GM21619 (cell line): ENCODE measurements around the gene HIPK3.
"Not testable (repeated sequence)": the region's sequence is repeated elsewhere in the genome, so short reads cannot be mapped to it uniquely, and the experiment has no call there.

Source experiments
- ATAC-seq: cut with Tn5 transposase; IDR thresholded peaks from one replicate; pipeline ENCODE4 v1.9.1; 2021; ENCODE audit not compliant: unreplicated experiment

The HIPK3 gene

DNA sequence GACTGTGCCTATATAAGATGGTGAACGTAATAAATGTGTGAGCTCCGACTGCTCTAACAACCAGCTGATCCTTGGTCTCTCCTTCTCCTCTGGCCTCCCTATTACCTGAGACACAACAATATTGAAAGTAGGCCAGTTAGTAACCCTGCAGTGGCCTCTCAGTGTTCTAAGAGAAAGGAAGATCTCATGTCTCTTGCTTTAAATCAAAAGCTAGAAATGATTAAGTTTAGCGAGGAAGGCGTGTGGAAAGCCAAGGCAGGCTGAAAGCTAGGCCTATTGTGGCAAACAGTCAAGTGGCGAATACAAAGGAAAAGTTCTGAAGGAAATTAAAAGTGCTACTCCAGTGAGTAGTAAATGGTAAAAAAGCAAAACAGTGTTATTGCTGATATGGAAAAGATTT, 39.5 kb downstream of the HIPK3 start:
- no peak for ATAC-seq

DNA sequence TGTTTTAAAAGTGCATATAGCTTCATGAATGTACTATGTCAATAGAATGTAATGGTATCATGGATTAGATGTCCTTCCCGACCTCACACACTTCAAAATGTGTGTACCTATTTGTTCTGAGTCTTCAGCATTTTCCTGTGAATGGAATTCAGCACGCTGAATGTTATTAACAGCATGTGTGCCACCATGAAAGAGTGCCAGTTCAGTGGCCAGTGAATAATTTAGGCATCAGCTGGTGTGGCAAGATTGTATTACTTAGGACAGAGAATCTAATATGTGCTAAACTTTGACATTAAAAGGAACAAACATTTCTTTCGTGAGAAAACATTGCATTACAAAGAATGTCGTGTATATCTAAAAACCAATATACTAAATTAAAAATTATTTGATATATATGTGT, 46.4 kb downstream of the HIPK3 start:
- no peak for ATAC-seq

DNA sequence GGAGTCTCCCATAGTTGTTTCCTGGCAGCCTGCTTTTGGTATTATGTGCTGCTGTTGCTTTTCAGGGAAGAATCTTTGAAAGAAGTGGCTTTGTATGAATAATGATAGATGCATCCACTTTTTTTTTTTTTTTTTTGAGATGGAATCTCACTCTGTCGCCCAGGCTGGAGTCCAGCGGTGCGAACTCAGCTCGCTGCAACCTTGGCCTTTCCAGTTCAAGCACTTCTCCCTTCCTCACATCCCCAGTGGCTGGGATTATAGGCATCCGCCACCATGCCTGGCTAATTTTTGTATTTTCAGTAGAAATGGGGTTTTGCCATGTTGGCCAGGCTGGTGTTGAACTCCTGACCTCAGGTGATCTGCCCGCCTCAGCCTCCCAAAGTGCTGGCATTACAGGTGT, 49.6 kb downstream of the HIPK3 start:
- not testable (repeated sequence) for ATAC-seq

DNA sequence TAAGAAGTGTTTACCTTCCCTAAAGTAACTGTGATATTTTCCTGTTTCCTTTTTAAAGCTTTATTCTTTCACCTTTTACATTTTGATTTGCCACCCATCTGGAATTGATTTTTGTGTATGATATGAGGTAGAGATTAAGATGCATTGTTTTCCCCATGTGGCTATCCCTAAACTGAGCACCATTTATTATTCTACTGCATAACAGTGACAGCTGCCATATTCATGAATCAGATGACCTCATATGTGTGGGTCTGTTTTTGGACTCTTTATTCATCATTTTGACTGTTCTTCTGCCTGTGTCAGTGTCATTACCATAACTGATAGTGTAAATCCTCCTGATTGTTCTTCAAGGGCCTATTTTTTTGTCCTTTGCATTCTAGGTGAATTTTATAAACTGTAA, 50.8 kb downstream of the HIPK3 start:
- no peak for ATAC-seq

DNA sequence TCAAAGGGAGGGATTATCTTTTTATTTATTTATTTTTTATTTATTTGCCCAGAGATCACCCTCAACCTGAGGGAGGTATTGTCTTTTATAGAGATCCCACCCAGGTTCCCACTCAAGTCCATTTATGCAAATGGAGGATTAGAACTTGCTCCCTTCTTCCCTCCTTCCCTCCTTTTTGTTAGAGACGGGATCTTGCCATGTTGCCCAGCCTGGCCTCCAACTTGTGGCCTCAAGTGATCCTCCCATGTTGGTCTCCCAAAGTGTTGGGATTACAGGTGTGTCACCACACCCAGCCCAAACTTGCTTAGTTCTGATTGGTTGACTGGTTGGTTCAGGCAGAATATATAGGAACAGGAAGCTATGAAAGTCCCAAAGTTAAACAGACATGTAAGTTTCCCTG, 51.9 kb downstream of the HIPK3 start:
- ATAC-seq, result no peak

DNA sequence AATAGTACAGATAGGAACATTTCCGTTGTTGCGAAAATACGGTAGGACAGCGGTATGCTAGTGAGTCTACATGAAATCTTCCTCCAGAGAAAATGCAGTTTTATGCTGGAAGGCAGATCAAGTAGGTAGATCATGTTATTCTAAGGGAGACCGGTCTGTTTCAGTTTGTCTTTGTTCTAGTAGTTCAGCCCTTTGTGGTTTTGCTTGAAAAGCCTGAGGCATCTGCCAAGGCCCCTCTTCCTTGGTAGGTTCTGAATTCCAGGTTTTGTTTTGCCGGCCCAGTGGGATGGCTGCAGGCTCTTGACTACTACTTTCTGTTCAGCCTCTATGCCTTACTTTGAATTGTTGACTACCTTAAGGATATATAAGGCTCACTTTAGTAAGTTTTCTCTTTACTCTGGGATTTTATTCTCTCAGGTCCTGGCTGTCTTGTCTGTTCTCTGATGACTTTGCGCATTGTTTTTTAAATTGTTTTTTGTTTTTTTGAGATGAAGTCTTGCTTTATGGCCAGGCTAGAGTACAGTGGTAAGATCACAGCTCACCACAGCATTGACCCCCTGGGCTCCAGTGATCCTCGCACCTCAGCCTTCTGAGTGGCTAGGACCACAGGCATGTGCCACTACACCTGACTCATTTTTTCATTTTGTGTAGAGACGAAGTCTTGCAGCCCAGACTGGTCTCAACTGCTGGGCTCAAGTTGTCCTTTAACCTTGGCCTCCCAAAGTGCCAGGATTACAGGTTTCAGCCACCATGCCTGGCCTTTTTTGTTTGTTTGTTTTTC, 53.7 kb downstream of the HIPK3 start:
- no peak for ATAC-seq

DNA sequence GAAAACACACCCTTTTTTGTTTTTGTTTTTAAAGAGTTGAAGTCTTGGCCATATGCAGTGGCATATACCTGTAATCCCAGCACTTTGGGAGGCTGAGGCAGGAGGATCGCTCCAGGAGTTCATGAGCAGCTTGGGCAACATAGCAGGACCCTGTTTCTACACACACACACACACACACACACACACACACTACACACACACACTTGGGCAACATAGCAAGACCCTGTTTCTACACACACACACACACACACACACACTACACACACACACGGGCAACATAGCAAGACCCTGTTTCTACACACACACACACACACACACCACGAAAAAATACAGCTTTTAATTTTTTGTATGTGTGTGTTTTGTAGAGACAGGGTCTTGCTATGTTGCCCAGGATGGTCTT, 54.5 kb downstream of the HIPK3 start:
- no peak for ATAC-seq

DNA sequence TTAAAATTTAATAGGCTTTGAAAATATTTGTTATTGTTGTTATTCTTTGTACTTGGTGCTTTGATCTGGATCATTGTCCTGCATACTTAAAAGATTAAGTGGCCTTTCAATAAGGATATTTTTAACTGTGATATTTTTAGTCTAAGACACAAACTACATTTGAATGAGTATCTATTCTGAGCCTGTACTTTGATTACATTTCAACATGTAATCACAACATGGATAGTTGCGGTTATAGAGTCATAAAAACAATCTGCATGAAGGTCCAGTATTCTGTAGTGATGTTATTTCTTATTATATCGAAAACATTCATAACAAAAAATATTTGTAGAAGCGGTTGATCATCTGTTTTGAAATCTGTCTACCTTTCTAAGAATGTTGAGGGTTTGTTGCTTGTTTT, 58.6 kb downstream of the HIPK3 start:
- no peak for ATAC-seq

DNA sequence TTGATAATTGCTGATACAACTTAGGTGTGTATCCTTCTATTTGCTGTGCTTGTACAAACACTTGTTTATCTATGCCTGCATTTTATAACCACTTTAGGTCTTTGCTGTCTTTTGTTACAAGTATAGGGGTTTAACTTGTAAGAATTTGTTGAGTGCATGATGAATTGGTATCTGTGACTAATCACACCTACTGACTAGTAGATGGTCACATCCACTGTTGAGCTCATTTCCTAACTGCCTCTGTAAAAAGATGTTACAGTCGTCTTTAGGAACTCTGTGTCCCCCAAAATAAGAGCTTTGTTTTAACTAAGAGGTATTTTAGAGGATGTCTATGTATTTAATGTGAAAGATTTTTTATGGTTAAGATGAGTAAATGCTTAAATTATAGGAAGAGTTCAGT, 60.5 kb downstream of the HIPK3 start:
- ATAC-seq, result no peak

DNA sequence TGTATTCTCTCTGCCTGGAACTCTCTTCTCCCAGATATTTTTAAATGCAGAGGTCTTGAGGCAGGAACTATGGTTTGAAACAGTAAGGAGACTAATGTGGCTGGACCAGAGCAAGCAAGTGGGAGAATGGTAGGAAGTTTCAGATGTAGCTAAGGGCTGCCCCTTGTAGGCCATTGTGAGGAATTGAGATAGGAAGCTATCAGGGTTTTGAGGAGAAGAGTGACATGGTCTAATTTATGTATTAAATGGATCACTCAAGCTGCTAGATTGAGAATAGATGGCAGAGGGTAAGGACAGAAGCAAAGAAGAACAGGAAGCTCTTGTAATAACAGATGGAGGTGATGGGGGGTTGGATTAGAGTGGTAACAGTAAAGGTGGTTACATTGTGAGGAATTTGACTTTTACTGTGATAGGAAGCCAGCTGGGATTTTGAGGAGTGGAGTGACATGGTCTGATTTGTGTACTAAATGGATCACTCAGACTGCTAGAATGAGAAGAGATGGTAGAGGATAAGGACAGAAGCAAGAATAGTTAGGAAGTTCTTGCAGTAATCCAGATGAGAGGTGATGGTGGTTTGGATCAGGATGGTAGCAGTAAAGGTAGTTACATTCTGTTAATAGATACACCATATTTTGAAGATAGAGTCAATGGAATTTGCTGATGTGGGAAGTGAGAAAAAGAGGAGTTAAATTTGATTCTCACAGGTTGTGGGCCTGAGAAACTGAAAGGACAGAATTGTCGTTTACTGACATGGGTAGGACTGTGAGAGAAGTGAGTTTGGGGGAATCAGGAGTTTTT, 63.0 kb downstream of the HIPK3 start:
- no peak for ATAC-seq

DNA sequence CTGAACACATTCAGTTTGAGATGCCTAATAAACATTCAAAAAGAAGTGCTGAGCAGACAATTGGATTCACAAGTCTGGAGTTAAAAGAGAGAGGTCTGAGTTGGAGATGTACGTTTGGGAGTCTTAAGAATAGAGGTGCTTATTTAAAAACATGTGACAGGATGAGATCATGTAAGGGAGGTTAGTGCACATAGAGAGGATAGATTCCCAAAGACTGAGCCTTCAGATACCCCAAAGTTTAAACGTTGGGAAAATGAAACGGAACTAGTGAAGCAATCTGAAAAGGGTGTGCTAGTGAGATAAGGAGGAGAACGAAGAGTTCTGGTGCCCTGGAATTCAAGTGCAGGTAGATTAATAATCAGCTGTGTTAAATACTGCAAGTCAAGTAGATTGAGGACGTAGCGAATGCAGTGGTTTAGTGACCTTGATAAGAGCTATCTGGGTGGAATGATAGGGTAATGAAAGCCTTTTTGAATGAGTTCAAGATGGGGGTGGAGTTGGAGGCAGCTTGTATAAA, 63.7 kb downstream of the HIPK3 start:
- no peak for ATAC-seq

DNA sequence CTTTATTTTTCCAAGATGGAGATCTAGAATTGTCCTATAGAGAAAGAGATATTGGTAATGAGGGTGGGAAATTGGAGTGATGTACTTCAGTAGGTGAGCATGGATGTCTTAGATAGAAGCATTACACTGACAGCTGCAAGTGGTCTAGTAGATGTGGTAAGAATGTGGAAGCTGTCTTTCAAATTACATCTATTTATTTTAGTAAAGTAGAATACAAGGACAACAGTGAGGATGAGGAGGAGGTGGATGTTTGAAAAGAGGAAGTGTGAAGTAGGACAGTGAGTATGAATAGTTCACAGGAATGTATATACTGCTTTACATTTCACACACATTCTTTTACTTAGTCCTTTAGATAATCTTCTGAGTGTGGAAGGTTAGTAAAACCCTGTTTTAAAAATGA, 64.2 kb downstream of the HIPK3 start:
- no peak for ATAC-seq

DNA sequence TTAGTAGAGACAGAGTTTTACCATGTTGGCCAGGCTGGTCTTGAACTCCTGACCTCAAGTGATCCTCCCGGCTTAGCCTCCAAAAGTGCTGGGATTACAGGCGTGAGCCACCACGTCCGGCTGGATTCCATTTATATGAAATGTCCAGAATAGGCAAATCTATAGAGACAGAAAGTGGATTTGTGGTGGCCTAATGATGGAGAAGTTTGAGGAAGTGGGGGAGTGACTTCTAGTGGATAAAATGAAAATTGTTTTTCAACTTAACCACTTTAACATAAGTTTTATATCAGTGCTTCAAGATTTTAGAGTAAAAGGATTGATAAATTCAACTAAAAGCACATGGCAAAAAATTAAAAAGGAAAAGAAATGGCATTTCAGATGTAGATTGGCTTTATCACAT, 66.2 kb downstream of the HIPK3 start:
- ATAC-seq, result no peak

DNA sequence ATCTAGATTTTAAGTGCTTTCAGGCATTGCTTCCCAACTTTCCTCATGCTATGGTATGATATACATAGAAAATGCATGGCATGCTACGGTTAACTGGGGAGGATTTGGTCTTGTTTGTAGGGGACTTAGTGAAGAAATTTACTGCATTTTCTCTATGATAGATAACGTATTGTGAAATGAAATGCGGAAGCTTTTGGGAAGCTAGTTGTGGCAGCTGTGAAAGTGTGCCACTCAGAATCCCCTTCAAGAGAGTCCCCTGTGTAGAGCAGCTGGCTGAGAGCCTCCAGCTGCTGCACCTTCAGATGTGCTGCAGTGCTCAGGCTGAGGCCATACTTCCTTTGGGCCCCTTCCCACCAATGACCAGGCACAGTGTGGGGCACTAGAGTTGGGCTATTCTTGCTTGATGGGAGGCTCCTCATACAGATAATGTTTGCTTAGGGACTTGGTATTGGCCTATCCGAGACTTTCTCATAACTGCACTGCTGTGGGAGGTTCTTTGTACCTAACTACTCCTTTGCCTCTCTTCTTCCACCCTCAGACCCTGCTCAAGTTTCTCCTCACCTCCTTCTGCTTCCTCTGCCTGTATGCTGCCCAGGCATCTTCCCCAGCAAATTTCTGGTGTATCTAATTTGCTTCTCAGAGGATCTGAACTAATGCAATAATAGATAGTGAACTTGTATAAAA, 67.3 kb downstream of the HIPK3 start:
- ATAC-seq, result no peak

DNA sequence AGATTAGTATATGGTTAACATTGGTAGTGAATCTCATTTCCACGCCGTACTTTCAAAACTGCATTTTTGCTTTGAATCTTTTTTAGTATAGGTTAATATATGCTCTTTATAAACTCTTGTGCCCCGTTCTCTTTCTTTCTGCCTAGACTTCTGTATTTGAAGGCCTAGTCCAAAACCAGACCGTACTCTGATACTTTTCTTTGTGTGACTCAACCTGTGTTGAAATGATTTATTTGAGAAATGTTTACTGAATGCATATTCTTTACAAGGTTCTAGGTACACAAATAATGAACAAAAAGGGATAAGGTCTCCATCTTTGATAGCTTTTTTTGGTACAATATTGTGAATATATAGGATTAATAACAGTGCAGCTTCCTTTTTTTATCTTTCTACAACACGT, 68.3 kb downstream of the HIPK3 start:
- ATAC-seq, result no peak

DNA sequence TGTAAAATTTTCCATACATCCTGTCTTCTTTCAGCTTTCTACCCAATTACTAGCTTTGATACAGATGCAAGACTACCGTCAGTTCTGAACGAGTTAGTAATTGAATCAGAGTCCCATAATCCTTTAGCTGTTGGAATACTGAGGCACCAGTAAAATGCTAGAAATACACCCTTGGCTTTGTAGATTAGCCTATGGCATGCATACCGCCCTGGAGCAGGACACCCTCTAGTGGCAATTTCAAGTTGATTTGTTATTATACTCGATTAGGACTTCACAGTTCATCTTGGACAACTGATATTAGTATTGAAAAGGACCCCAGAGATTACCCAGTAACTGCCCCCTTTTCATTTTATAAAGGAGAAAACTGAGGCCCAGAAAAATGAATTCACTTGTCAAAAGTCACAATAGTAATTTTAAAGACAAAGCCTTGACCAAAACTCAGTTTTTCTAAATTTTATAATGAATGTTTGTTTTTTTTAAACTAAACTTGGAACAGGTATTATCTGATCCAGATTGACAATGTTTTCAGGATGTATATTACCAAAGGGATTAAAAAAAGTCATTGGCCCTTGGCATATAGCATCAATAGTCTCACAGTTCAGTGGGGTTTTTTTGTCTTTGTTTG, 72.6 kb downstream of the HIPK3 start:
- peak; percentile 75 for ATAC-seq

DNA sequence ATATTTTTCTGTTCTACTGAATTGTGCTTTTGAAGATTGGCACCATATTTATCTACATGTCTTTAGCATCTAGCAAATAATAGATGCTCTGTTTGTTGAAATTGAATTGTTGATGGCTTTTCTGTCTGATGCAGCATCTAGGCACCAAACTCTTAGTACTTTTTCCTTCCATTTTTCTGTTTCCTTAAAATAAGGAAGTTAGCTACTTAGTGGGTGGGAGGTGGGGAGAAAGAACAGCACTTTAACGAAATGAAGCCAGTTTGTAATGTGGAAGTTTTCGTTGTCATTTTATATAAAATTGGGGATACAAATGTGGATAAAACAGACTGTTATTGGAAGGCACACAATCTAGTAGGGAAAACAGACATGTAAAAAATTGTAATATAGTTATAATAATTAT, 76.6 kb downstream of the HIPK3 start:
- ATAC-seq, result no peak

DNA sequence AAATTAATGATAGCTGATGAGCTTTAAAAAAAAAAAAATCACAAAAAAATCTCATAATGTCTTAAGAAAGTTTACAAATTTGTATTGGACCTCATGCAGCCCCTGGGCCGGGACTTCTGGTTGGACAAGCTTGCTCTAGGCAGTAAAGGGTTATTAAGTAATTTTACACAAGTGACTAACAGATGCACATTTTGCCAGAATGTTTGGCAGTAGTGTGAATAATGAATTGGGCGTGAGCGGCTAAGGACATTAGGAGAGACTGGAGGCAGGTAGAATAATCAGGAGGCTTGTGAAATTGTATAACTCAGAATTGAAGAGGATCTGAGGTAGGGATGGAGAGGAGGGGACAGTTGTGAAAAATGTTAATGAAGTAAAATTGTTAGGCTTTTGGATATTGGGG, 77.4 kb downstream of the HIPK3 start:
- no peak for ATAC-seq

DNA sequence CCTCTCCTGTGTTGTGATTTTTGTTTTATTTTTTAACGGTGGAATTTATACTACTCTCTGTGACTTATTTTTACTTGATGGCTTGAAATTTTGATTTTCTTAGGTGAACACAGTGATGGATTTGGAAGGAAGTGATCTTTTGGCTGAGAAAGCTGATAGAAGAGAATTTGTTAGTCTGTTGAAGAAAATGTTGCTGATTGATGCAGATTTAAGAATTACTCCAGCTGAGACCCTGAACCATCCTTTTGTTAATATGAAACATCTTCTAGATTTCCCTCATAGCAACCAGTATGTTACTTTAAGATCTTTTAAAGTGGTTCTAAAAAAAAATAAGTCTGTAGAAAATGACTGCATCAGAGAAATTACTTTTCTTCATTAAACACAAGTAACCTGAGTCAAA, 82.1 kb downstream of the HIPK3 start:
- ATAC-seq, result no peak

DNA sequence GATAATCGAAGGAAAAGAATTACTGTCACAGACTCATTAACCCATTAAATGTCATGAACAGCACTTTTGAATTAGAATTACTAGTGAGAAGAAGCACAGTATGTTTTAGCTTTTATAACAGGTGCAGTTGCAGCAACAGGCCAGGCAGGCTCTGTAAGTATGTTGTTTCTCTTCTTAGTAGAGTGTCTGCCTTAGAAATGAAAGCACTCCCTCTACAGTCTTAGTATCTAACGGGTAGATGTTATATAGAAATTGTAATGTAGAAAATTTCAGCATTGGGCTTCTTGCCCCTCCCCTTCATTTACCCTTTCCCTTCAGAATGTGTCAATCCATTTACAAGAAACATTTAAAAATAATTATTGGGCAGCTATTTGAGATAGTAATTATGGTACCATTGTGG, 87.4 kb downstream of the HIPK3 start:
- no peak for ATAC-seq

DNA sequence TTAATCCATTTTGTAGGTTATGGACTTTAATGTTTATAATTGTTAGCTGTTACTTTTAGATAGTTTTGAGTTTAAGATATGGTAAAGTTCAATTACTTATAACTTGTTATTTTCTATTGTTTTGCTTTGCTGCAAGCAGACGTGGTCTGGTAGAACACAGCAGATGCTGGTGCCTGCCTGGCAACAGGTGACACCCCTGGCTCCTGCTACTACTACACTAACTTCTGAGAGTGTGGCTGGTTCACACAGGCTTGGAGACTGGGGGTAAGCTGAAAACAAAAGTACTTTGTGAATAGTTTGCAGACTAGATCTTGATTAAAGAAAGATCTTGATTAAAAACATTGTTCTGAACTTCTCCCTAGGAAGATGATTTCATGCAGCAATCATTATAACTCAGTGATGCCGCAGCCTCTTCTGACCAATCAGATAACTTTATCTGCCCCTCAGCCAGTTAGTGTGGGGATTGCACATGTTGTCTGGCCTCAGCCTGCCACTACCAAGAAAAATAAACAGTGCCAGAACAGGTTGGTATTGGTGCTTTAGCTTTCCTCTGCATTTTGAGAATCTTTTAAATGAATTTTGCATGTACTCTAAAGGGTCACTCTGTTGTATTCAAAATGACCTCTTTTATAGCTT, 90.4 kb downstream of the HIPK3 start:
- peak; percentile 72 for ATAC-seq
